Activated CD4-positive, alpha-beta T cell treated with anti-CD3 and anti-CD28 coated beads for 24 hours (primary cell): Measurements from ENCODE around the gene RASA4.
A peak's percentile ranks its signal among the peaks of the same experiment; 100 is the strongest.
"Not testable (repeated sequence)": the region's sequence is repeated elsewhere in the genome, so short reads cannot be mapped to it uniquely, and the experiment has no call there.

ENCODE experiments used
- DNase-seq, 2 donors: peaks; one replicate each; pipeline ENCODE4 v3.0.0-alpha.2; 2020; ENCODE audit warnings: low read depth in 2 of 2

RASA4 gene

DNA sequence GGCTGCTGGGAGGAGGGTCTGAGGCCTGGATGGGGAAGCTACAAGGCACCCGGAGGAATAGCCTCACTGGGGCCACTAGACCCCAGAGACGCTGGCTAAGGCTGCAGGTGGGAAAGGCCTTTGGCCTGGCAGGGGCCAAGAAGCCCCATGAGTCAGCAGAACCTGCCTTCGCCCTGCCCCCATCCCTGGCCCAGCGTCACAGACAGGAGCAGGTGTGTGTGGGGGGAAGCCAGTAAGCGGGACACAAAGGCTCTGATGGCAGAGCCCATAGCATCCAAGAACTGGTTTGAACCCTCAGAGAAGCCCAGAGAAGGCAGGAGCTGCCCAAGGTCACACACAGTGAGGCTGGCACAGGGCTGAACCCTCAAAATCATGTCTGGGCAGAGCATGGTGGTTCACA lies 9.7 kb downstream of the RASA4 start:
- DNase-seq = not testable (repeated sequence)

DNA sequence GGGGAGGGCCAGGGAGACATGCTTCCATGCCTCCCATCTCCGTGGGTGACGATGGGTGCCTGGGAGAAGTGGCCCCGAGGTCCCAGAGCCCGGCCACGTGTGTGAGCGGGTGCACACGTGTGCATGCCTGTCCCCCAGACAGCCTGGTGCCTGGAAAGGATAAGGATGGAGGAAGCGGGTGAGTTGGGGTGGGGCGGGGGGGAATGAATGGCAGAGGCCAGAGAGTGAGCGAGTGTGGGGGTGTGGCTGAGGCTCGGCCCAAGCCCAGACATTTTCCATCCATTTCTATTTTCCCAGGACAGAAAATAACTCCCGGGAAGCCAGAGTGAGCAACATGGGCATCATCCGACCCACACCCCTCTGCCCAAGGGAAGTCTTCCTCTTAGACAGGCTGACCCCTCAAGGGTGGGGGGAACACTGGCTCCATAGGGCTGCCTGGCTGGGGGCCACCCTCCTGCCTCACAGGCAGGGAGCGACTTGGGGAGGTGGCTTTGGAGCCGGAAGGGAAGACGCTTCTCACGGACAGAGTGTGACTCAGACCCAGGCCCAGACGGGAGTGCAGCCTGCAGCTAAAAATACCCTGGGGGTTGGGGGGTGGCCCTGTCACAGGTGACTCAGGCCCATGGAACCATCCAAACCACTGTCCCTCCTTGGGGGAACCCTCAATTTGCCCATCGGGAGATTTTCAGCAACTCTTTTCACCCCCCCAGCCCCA lies 12.0 kb downstream of the RASA4 start:
- not testable (repeated sequence) for DNase-seq

DNA sequence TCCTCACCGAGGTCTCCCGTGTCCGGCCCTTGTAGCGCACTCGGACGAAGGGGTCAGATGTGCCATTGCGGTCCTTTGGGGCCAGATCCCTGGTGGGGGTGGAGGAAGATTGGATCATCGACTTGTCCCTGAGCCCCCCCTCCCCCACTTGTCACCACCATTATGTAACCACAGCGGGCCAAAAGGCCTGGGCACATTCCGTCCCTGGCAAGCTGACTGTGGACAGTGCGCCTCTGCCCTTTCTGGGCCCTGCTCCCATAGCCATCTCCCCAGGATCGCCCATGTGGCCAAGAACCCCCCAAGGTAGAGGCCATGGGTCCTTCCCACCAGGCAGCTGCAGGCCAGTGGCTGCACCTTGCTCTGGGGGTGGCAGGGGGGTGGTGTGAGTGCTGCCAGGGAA lies 14.2 kb downstream of the RASA4 start:
- not testable (repeated sequence) for DNase-seq

DNA sequence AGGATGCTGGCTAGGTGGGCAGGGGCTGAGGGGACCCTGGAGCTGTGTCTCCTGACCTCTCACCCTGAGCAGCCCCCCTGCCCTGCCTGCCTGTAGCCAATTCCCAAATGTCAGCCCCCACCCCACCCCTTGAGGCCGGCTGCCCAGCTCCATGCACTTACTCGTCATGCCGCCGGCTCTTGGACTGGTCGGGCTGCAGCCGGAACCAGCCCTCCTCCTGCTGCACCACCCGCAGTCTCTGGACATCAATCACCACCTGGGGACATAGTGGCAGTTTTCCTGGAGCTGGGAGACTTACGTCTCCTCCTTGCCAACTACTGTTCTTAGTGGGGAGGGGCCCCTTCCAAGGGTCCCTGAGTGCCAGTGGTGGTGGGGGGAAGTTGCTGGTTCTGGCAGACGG lies 16.9 kb downstream of the RASA4 start:
- not testable (repeated sequence) for DNase-seq

DNA sequence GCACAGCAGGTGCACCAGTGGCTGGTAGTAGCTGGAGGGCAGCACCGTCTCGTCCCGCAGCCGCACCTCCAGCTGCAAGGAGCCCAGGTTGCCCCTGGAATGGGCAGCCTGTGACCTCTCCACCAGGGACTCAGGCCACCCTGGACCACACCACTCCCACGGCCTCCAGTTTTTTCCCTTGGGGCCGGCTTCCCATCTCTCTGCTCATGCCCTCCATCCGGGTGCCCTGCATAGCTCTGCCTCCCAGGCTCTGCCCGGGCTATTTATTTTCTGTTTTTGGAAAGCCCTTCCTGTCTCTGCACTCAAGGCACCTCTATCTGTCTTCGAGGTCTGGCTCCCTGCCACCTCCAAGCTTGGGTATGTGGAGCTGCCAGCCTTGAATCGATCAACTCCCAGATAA lies 20.5 kb downstream of the RASA4 start:
- not testable (repeated sequence) for DNase-seq

DNA sequence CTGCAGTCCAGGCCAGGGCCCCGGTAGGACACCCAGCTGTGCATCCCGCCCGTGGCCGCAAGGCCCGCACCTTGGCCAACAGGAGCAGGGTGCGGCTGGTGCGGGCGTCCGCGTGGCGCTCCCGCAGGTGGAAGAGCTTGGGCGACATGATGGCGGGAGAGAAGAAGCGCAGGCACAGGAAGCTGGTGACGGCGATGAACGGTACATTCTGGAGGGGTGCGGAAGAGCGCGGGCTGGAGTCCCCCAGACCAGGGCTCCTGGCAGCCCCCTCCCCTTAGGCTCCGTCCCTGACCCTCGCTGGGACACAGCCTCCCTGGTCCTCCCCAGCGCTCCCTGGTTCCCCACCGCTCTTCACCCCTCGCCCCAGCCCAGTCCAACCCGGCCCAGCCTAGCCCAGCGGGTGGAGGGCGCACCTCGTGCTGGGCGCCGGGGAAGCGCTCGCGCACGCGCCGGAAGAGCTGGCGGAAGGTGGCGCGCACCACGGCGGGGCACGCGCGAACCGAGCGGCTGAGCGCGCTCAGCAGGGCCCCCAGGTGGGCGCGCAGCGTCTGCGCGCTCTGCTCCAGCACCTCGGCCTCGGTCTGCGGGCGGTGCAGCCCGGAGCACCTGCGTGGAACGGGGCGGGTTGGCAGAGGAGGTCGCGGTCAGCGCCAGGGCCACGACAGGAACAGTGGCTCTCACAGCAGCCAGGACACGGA lies 22.8 kb downstream of the RASA4 start:
- DNase-seq = not testable (repeated sequence)

DNA sequence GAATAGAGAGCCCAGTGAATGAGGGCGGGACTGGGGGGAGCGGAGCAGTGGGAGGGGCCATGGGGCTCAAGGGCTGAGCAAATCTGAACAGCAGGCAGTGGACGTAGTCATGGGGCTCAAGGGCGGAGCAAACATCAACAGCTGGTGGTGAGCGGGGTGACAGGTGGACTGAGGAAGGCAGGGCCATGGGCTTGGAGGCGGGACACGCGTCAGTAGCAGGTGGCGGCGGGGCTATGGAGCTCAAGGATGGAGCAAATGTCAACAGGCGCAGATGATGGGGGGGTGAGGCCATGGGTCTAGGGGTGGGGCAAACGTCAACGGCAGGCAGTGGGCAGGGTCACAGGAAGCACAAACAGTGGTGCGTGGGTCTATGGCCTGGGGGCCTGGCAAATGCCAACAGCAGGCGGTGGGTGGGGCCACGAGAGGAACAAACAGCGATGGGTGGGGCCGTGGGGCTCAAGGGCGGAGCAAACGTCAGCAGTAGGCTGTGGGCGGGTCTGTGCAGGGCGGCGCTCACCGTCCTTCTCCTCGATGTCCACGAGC lies 24.0 kb downstream of the RASA4 start:
- DNase-seq = not testable (repeated sequence)

DNA sequence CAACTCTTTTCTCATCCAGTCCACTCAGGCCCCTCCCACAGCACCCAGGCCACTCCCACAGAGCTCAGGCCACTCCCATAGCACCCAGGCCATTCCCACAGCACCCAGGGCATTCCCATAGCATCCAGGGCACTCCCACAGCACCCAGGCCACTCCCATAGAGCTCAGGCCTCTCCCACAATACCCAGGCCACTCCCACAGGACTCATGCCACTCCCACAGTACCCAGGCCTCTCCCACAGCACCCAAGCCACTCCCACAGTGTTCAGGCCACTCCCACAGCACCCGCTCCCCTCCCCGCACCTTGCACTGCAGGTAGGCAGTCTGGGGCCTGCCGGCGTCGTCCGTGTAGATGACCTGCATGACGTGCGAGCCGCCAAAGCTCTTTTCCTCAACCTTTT lies 26.7 kb downstream of the RASA4 start:
- not testable (repeated sequence) for DNase-seq

DNA sequence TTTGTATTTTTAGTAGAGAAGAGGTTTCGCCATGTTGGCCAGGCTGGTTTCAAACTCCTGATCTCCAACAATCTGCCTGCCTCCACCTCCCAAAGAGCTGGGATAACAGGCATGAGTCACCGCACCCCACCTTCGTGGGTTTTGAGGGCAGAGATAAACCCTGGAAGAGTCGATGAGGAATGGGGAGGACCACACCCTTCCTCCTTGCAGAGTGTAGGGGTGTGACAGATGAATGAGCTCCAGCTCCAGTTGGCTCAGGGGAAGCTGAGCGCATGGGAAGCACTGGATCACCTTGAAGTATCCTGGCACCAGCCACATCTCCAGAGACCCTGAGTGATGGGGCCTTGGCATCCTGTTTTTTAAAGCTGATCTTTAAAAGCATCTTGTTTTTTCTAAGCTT lies 33.1 kb downstream of the RASA4 start:
- not testable (repeated sequence) for DNase-seq

DNA sequence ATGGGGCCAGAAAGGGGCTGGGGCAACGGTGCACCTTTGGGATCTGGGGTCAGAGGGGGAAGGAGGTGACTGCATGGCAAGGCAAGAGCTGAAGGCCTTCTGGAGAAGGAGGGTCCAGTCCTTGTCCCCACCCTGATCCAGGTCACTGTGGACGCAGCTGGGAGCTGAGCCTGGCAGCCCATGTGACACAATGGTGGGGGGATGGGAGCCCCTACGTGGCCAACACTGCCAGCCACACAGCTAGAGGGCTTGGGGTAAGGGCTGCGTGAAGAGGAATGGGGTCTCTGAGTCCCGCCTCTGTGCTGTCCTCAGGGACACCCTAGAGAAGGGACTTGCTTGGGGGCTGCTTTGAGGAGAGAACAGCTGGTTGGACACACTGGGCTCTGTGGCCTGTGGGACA lies 34.8 kb downstream of the RASA4 start:
- not testable (repeated sequence) for DNase-seq

DNA sequence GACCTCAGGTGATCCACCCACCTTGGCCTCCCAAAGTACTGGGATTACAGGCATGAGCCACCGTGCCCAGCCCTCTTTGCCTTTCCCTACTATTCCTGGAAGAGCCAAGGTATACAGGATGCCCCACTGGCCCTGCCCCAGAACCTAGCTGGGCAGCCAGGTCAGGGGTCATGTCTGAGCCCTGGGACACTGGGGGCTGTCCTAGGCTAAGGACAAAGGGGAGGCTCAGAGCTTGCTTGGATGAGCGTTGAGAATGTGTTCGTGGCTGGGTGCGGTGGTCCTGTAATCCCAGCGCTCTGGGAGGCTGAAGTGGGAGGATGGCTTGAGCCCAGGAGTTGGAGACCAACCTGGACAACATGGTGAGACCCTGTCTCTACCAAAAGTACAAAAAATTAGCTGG lies 38.1 kb downstream of the RASA4 start:
- DNase-seq = not testable (repeated sequence)

DNA sequence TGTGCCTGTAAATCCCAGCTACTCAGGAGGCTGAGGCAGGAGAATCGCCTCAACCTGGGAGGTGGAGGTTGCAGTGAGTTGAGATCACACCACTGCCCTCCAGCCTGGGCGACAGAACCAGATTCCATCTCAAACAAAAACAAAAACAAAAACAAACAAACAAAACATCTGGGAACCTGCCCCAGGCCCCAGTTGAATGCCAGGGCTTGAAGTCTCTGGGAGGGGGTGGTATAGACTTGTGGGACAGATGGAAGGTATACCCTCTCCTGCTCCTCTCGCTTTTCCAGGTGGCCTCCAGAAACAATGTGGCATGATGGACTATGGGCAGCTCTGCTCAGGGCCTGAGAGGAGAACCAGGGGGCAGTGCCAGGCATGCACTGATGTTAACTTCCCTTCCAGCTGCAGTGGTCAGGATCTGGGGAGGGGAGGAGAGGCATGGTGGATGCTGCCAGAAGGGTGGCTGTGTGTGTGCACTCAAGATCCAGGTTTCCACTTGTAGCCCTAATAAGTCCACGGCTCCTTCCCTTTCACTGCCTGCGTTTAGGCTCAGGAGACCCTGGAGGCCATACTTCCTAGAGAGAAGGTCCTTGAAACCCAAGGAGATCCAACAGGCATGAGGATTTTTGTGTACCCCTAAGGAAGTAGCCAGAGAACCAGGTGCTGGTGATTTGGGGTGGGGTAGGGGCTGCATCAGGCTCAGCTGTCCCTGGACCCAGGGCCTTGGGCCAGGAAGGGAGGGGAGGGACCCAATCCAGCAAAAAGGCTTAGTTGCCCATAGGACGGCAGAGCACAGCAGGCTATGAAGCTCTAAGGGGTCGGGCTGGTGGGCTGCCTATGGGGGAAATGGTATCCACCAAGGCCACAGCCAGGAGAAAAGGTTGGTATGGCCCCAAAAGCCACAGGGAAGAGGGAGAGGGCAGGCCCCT lies 39.0 kb downstream of the RASA4 start:
- DNase-seq = not testable (repeated sequence)

DNA sequence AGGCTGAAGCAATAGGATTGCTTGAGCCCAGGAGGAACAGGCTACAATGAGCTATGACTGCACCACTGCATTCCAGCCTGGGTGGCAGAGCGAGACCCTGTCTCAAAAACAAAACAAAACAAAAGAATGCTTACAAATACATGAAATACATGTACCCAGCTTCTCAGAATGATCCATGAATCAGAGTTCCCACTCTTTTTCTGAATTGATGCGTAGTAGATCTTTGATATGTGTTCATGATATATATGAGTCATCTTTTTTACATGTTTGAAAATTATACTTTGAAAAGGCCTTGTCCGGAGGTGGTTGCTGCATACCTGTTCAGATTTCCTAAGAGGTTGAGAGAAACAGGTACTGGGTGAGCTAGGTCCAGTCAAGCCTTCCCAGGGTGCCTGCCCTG lies 40.2 kb downstream of the RASA4 start:
- DNase-seq = not testable (repeated sequence)

DNA sequence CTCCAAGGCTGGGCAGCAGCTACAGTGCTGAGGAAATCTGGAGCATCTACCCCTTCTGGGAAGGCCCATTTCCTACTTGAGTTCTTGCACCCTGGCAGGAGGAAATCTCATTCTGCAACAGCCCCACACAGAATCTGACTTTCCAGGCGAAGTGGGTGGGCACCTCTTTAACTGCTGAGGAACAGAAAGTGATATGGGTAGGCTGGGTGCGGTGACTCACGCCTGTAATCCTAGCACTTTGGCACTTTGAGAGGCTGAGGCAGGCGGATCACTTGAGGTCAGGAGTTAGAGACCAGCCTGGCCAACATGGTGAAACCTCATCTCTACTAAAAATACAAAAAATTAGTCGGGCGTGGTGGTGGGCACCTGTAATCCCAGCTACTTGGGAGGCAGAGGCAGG lies 41.9 kb downstream of the RASA4 start:
- not testable (repeated sequence) for DNase-seq

DNA sequence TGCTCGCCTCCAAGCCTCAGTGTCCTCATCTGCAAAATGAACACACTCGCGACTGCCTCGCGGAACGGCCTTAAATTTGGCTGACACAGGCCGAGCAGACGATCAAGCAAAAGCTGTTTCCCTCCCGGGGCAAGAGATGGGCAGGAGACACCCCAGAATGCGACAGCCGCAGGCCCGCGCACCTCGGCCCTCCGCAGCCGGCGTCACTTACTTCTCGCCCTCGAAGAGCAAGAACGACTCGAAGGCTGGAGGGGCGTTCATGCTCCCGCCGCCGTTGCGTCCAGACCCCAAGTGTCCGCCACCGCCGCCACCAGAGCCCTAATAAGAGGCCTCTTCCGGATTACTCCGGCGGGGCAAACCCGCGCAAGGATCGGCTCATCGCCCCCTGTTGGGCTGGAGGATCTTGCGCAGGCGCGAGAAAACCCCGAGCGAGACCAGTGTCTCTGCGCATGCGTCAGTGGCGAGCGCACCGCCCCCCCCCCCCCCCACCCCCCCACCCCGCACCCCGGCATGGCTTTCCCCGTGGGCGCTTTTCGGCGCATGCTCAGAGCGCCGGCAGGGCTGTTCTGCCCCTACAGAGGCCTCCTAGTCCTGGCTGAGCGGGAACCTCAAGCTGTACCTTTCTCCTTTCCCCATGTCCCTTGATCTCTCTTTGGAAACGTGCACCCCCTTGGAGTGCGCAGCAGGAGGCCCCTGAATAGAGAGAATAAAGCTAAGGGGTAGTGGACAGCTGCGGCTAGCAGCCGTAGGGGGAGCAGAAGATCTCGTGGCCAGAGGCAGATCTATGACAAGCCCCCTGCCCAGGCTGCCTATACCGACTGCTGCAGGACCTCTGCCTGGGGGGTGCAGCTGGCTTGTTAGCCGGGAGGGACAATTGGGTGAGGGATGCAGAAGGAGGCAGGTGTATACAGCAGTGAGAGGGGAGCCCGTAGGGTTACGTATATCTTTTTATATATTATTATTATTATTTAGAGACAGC lies 44.0 kb downstream of the RASA4 start, which contains the start of gene POLR2J3:
POLR2J3 (minus strand) TSS at position 323 of the 979 bp plus-strand sequence; CDS start at position 261, 62 bp downstream.
- DNase-seq = peak; percentile 93 to 100

DNA sequence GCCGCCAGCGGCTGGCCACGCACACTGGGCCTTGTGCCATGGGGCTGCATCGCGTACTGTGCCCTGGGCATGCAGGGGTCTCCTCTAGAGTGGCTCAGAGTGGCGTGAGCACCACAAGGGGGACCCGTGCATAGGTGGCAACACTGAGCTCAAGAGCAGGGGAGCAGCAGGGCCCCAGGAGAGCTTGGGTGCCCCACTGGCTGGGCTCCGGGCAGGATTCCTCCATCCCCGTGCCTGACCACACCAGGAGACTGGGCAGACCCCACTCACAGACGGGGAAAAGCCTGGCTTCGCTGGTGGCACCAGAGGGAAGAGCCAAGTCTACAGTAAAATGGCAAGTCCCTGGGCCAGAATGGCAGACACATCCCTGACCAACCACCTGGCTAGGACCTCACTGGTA lies 47.9 kb downstream of the RASA4 start:
- DNase-seq = not testable (repeated sequence)

DNA sequence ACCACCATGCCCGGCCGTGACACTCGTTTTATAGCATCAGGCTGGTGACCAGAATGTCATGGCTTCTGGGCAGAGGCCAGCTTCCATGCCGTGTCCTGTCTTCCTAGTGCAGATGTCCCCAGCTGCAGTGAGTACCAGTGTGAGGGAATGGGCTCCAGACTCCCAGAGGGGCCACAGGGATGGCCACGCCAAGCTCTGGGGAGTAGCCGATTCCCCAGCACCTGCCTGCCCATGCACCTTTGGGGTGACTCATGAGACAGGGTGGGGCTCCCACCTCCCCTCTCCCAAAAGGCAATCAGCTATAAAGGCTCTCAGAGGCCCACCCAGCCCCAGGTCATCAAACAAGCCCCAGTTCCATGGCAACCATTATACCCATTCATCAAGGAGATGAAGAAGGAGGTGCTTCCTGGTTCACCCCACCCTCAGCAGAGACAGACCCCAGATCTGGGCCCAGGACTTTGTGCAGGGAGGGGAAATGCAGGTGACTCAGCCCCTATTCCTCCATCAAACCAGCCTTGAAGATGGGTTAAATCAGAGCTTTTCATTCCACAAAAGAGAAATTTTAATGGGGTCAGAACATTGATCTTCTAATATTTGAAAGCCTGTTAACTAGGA lies 65.6 kb downstream of the RASA4 start, which contains the start of gene SPDYE2:
SPDYE2 (plus strand) TSS at position 419 of the 615 bp plus-strand sequence. CDS start 2,030 bp downstream, outside the sequence.
- not testable (repeated sequence) for DNase-seq

DNA sequence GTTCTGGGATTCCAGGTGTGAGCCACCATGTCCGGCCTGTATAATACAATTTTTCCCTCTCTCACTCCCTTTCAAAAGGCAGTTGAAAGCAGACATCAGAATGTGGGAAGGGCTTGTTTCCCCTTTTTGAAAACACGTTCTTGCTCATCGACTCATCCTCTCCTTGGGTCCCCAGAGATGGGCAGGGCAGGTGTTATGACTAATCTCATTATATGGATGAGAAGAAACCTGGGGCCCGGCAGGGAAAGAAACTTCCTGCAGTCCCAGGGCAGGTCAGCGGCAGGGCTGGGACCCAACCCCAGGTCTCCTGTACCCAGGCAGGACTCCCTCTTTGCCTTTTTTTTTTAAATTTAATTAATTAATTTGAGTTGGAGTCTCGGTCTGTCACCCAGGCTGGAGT lies 70.2 kb downstream of the RASA4 start:
- DNase-seq = not testable (repeated sequence)

DNA sequence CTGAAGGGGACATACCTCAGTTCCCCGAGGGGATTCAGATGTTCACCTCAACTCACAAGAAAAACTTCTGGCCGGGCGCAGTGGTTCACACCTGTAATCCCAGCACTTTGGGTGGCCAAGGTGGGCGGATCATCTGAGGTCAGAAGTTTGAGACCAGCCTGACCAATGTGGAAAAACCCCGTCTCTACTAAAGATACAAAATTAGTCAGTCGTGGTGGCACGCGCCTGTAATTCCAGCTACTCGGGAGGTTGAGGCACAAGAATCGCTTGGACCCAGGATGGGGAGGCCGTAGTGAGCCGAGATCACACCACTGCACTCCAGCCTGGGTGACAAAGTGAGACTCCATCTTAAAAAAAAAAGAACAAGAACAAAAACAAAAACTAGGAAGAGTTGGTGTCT lies 71.3 kb downstream of the RASA4 start:
- DNase-seq = not testable (repeated sequence)

DNA sequence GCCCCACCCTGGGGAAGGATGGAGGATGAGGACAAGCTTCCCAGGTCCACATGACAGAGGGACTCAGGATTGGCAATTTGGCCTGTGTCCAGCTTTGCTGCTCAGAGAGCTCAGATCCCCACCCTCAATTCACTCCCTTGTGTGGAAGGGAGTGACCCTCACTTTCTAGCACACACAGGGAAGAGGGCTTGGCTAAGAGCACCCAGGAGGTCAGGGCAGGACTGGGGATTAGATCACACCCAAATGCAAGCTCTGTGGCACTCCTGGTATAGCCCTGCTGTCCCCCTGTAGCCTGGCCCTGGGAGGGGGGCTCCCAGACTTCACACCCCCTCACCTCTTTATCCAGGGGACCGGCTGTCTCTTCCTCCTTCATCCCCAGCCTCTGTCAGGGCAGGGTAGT lies 72.2 kb downstream of the RASA4 start:
- not testable (repeated sequence) for DNase-seq
